Activated CD4-positive, alpha-beta T cell treated with anti-CD3 and anti-CD28 coated beads, Interleukin-2, amount 50 U/mL, for 16 hours (primary cell): Measurements from ENCODE around the gene NLRP12.
"Not testable (repeated sequence)": the region's sequence is repeated elsewhere in the genome, so short reads cannot be mapped to it uniquely, and the experiment has no call there.

ENCODE experiments used
- DNase-seq: peaks from one replicate; pipeline ENCODE4 v3.0.0-alpha.2; 2020

NLRP12 gene

GRCh38 chr19:53838446-53838845 is 14.3 kb upstream of the NLRP12 start:
- DNase-seq = not testable (repeated sequence)

GRCh38 chr19:53832861-53833260 is 8.7 kb upstream of the NLRP12 start:
- not testable (repeated sequence) for DNase-seq

- no peak for DNase-seq
Observed at GRCh38 chr19:53828531-53828930, 4.4 kb upstream of the NLRP12 start.

- no peak for DNase-seq
Observed at GRCh38 chr19:53826876-53827275, 2.8 kb upstream of the NLRP12 start.

- no peak for DNase-seq
Observed at GRCh38 chr19:53823380-53824120, 564 bp downstream of the NLRP12 start.

- DNase-seq = no peak
Observed at GRCh38 chr19:53819861-53820260, 4.3 kb downstream of the NLRP12 start.

- DNase-seq = no peak
Observed at GRCh38 chr19:53818756-53819155, 5.4 kb downstream of the NLRP12 start.

GRCh38 chr19:53813996-53814395 is 10.1 kb downstream of the NLRP12 start:
- no peak for DNase-seq

- no peak for DNase-seq
Observed at GRCh38 chr19:53812335-53812734, 11.8 kb downstream of the NLRP12 start.

GRCh38 chr19:53810891-53811290 is 13.2 kb downstream of the NLRP12 start:
- DNase-seq = no peak

- DNase-seq = no peak
Observed at GRCh38 chr19:53810187-53810546, 13.9 kb downstream of the NLRP12 start.

GRCh38 chr19:53809518-53810186 is 14.5 kb downstream of the NLRP12 start:
- no peak for DNase-seq

GRCh38 chr19:53808710-53809125 is 15.4 kb downstream of the NLRP12 start:
- no peak for DNase-seq

- DNase-seq = no peak
Observed at GRCh38 chr19:53801257-53801656, 22.9 kb downstream of the NLRP12 start.

GRCh38 chr19:53795019-53795418 is 29.1 kb downstream of the NLRP12 start:
- no peak for DNase-seq

GRCh38 chr19:53792721-53793433 is 31.2 kb downstream of the NLRP12 start:
- peak; percentile 82 for DNase-seq

- no peak for DNase-seq
Observed at GRCh38 chr19:53789708-53790678, 34.1 kb downstream of the NLRP12 start.

GRCh38 chr19:53787266-53787665 is 36.8 kb downstream of the NLRP12 start:
- DNase-seq = no peak

GRCh38 chr19:53786744-53787143 is 37.4 kb downstream of the NLRP12 start:
- DNase-seq = no peak

- no peak for DNase-seq
Observed at GRCh38 chr19:53785196-53785889, 38.8 kb downstream of the NLRP12 start.

GRCh38 chr19:53782698-53783097 is 41.4 kb downstream of the NLRP12 start:
- DNase-seq = no peak

GRCh38 chr19:53781332-53781731 is 42.8 kb downstream of the NLRP12 start:
- not testable (repeated sequence) for DNase-seq
